DND-41 (cell line): ENCODE data around the gene CSRP1.

Experiments used
- ATAC-seq: fragments of 200-7000 bp; cut with Tn5 transposase; 3 replicates; pipeline ENCODE4 v1.9.1; 2021; ENCODE audit warnings: low read depth; ENCODE audit not compliant: insufficient read depth
- DNase-seq: peaks from one replicate; pipeline ENCODE4 v3.0.0-alpha.2; 2020
- H2AFZ ChIP-seq: 2 replicates; pipeline ENCODE4 v1.6.0; 2012; ENCODE audit warnings: low read depth, low read length
- H3K27ac ChIP-seq: 2 replicates; pipeline ENCODE4 v1.5.1; 2012; ENCODE audit warnings: low read length, inconsistent platforms
- H3K27me3 ChIP-seq: fragments of 200-600 bp; sonication (generic); 2 replicates; pipeline ENCODE4 v1.6.0; 2012; ENCODE audit warnings: low read length, mild to moderate bottlenecking, inconsistent platforms; ENCODE audit not compliant: insufficient read depth, poor library complexity
- H3K36me3 ChIP-seq: 2 replicates; pipeline ENCODE4 v1.5.1; 2012; ENCODE audit warnings: low read length, inconsistent platforms; ENCODE audit not compliant: insufficient read depth
- H3K4me1 ChIP-seq: 2 replicates; pipeline ENCODE4 v1.5.1; 2012; ENCODE audit warnings: mild to moderate bottlenecking, low read length; ENCODE audit not compliant: insufficient read depth
- H3K4me2 ChIP-seq: 2 replicates; pipeline ENCODE4 v1.6.0; 2012; ENCODE audit warnings: mild to moderate bottlenecking, moderate library complexity, low read length, inconsistent platforms; ENCODE audit not compliant: insufficient read depth
- H3K4me3 ChIP-seq, 2 experiments: fragments of 200-600 bp in 1 of 2; shearing (Covaris generic) in 1 of 2; 2 replicates each; pipeline ENCODE4 v1.5.1; 2012 to 2016; ENCODE audit warnings: inconsistent platforms in 2 of 2, low read length in 2 of 2, mild to moderate bottlenecking in 2 of 2, low read depth in 1 of 2, moderate library complexity in 1 of 2
- H3K79me2 ChIP-seq: 2 replicates; pipeline ENCODE4 v1.6.0; 2012; ENCODE audit warnings: low read length, inconsistent platforms; ENCODE audit not compliant: insufficient read depth
- H3K9ac ChIP-seq: 2 replicates; pipeline ENCODE4 v1.6.0; 2012; ENCODE audit warnings: low read depth, mild to moderate bottlenecking, inconsistent platforms, low read length, moderate library complexity
- H3K9me3 ChIP-seq: 2 replicates; pipeline ENCODE4 v1.5.1; 2012; ENCODE audit warnings: low read length, moderate library complexity, mild to moderate bottlenecking, inconsistent platforms; ENCODE audit not compliant: insufficient read depth, severe bottlenecking
- H4K20me1 ChIP-seq: 2 replicates; pipeline ENCODE4 v1.6.0; 2012; ENCODE audit warnings: low read length; ENCODE audit not compliant: insufficient read depth
- CTCF ChIP-seq: IDR thresholded peaks from 2 replicates; pipeline ENCODE4 v1.5.1; 2012; ENCODE audit warnings: borderline replicate concordance, low read length, moderate library complexity, mild to moderate bottlenecking; ENCODE audit not compliant: poor library complexity, severe bottlenecking; ENCODE audit errors: extremely low read depth
- EZH2 ChIP-seq: IDR thresholded peaks from 3 replicates; pipeline ENCODE4 v1.6.1; 2012; ENCODE audit warnings: borderline replicate concordance, low read depth, mild to moderate bottlenecking, moderate library complexity, low read length, inconsistent platforms; ENCODE audit not compliant: severe bottlenecking

Gene CSRP1

GRCh38 chr1:201443747-201444146 is 63.2 kb downstream of the CSRP1 start:
- Histone ChIP-seq H4K20me1 (no peaks in the 10 kb centered on the region), H3K4me3 (no peak overlapping the region), H3K79me2 (no peaks in the 10 kb centered on the region), H3K27me3 (peaks cover 3% of the 10 kb centered on the region), H3K9me3 (no peaks in the 10 kb centered on the region), H3K9ac (no peak overlapping the region), H2AFZ (no peak overlapping the region), H3K4me2 (no peak overlapping the region), H3K36me3 (no peaks in the 10 kb centered on the region), H3K4me1 (peaks cover 4% of the 10 kb centered on the region; the same call in 1 of the 2 replicates), H3K27ac (no peak overlapping the region)
- ATAC-seq (no peak), DNase-seq (no peak)
- TF ChIP-seq EZH2, result no peak
- no peak for TF ChIP-seq CTCF

GRCh38 chr1:201436969-201437368 is 70.0 kb downstream of the CSRP1 start:
- Histone ChIP-seq H3K9me3 (no peaks in the 10 kb centered on the region), H3K4me1 (peaks cover 6% of the 10 kb centered on the region; the same call in 1 of the 2 replicates), H3K4me2 (no peak overlapping the region)

DNA sequence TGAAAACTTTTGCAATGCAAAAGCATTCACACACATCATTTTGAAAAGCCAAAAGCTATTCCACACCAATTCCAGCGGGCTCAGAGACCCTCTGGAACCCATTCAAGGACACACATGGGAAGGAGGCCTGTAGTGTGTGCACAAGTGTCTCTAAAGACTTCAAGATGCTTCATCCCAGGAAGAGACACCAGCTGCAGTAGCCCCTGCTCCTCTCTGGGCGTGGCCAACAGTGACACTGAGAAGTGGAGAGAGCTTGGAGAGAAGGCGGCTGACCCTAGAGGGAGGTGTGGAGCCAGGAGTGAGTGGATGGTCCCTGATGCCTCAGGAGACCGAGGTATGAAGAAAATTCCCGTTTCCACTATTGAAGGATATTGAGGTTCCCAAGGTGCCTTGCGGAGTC is 70.5 kb downstream of the CSRP1 start:
- Histone ChIP-seq H2AFZ (no peak overlapping the region), H3K4me3 (no peak overlapping the region), H3K27ac (no peak overlapping the region), H3K36me3 (no peaks in the 10 kb centered on the region), H3K79me2 (no peaks in the 10 kb centered on the region), H3K9ac (no peak overlapping the region), H4K20me1 (no peaks in the 10 kb centered on the region), H3K27me3 (no peaks in the 10 kb centered on the region), H3K4me2 (no peak overlapping the region), H3K9me3 (no peaks in the 10 kb centered on the region), H3K4me1 (peaks cover 6% of the 10 kb centered on the region; the same call in 1 of the 2 replicates)
- no peak for DNase-seq
- ATAC-seq, result no peak
- TF ChIP-seq CTCF (no peak), EZH2 (no peak)

More at GRCh38 chr1:201436969-201437368, 70.0 kb downstream of the CSRP1 start:
- Histone ChIP-seq H3K27me3 (no peaks in the 10 kb centered on the region), H4K20me1 (no peaks in the 10 kb centered on the region), H2AFZ (no peak overlapping the region), H3K79me2 (no peaks in the 10 kb centered on the region), H3K27ac (no peak overlapping the region), H3K9ac (no peak overlapping the region), H3K4me3 (no peak overlapping the region), H3K36me3 (no peaks in the 10 kb centered on the region)
- ATAC-seq (no peak), DNase-seq (no peak)
- TF ChIP-seq EZH2 (no peak), CTCF (no peak)

DNA sequence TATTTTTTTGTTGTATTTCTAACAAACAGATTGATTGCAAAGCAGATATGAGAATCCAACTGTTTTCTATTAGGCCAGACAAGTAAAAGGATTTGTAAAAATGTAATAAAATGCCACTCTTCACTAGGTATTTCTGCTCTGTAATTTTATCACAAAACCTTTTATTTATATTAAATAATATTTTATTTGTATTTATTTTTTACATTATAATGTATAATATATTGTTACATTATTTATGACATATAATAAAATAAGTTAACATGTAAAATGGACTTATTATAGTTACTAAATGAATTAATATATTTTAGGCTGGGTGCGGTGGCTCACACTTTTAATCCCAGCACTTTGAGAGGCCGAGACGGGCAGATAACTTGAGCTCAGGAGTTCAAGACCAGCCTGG is 72.7 kb downstream of the CSRP1 start:
- H3K36me3 ChIP-seq, result no peaks in the 10 kb centered on the region
- no peaks in the 10 kb centered on the region for H4K20me1 ChIP-seq
- H3K4me2 ChIP-seq, result no peak overlapping the region
- no peaks in the 10 kb centered on the region for H3K27me3 ChIP-seq
- no peak overlapping the region for H3K27ac ChIP-seq
- ATAC-seq, result no peak
- H3K79me2 ChIP-seq, result no peaks in the 10 kb centered on the region
- H3K9me3 ChIP-seq, result no peaks in the 10 kb centered on the region
- no peak overlapping the region for H3K9ac ChIP-seq
- peaks cover 6% of the 10 kb centered on the region; the same call in 1 of the 2 replicates for H3K4me1 ChIP-seq
- TF ChIP-seq CTCF (no peak), EZH2 (no peak)
- no peak overlapping the region for H2AFZ ChIP-seq
- no peak overlapping the region for H3K4me3 ChIP-seq
- no peak for DNase-seq
